MM.1S (cell line): ENCODE data around the gene MTHFR.

Source experiments
- DNase-seq: peaks from one replicate; pipeline ENCODE4 v3.0.0-alpha.2; 2015
- H2AFZ ChIP-seq: fragments of 300-600 bp; sonication (generic); 2 replicates; pipeline ENCODE4 v1.6.0; 2016; ENCODE audit warnings: antibody characterized with exemption, low read length
- H3F3A ChIP-seq: fragments of 300-600 bp; sonication (generic); 2 replicates; pipeline ENCODE4 v1.6.1; 2016; ENCODE audit warnings: mild to moderate bottlenecking, antibody characterized with exemption, low read length, moderate library complexity, mixed read lengths; ENCODE audit not compliant: insufficient read depth
- H3K27ac ChIP-seq: fragments of 300-600 bp; sonication (generic); 2 replicates; pipeline ENCODE4 v1.5.1; 2016; ENCODE audit warnings: mild to moderate bottlenecking, low read length
- H3K27me3 ChIP-seq: fragments of 300-600 bp; sonication (generic); replicated peaks from 2 replicates; pipeline ENCODE4 v1.6.0; 2016; ENCODE audit warnings: low read length; ENCODE audit not compliant: insufficient read depth
- H3K36me3 ChIP-seq: fragments of 300-600 bp; sonication (generic); replicated peaks from 2 replicates; pipeline ENCODE4 v1.6.1; 2016; ENCODE audit warnings: mild to moderate bottlenecking, low read length, mixed read lengths; ENCODE audit not compliant: insufficient read depth
- H3K4me1 ChIP-seq: fragments of 300-600 bp; sonication (generic); 2 replicates; pipeline ENCODE4 v1.6.1; 2016; ENCODE audit warnings: low read length, mixed read lengths
- H3K4me2 ChIP-seq: fragments of 300-600 bp; sonication (generic); 2 replicates; pipeline ENCODE4 v1.6.0; 2016; ENCODE audit warnings: low read depth, low read length
- H3K4me3 ChIP-seq: fragments of 300-600 bp; sonication (generic); 2 replicates; pipeline ENCODE4 v1.5.1; 2016; ENCODE audit warnings: low read length, mixed read lengths
- H3K79me2 ChIP-seq: fragments of 300-600 bp; sonication (generic); 2 replicates; pipeline ENCODE4 v1.6.1; 2016; ENCODE audit warnings: mixed run types, low read length, mixed read lengths
- H3K9ac ChIP-seq: fragments of 300-600 bp; sonication (generic); 2 replicates; pipeline ENCODE4 v1.6.1; 2016; ENCODE audit warnings: low read length, mixed read lengths
- H3K9me2 ChIP-seq: fragments of 300-600 bp; sonication (generic); replicated peaks from 2 replicates; pipeline ENCODE4 v1.6.1; 2016; ENCODE audit warnings: mild to moderate bottlenecking, low read length, mixed read lengths; ENCODE audit not compliant: insufficient read depth
- H3K9me3 ChIP-seq: fragments of 300-600 bp; sonication (generic); replicated peaks from 2 replicates; pipeline ENCODE4 v1.6.1; 2016; ENCODE audit warnings: mild to moderate bottlenecking, low read length, mixed read lengths; ENCODE audit not compliant: insufficient read depth
- H4K20me1 ChIP-seq: fragments of 300-600 bp; sonication (generic); 2 replicates; pipeline ENCODE4 v1.6.1; 2016; ENCODE audit warnings: mild to moderate bottlenecking, low read length, moderate library complexity, mixed read lengths; ENCODE audit not compliant: insufficient read depth
- EZH2 ChIP-seq: fragments of 300-600 bp; sonication (generic); optimal IDR thresholded peaks from 2 replicates; pipeline ENCODE3; 2017; ENCODE audit warnings: low read depth, mild to moderate bottlenecking, antibody characterized with exemption, low read length, mixed read lengths
- EZH2phosphoT487 ChIP-seq: fragments of 300-600 bp; sonication (generic); IDR thresholded peaks from 2 replicates; pipeline ENCODE4 v1.6.1; 2018; ENCODE audit warnings: antibody characterized with exemption, low read length
- TF ChIP-seq, protein P1 (sequence below): fragments of 300-600 bp; sonication (generic); IDR thresholded peaks from 2 replicates; pipeline ENCODE4 v1.5.1; 2016; ENCODE audit warnings: antibody characterized with exemption, low read length, mixed read lengths

Gene MTHFR

DNA sequence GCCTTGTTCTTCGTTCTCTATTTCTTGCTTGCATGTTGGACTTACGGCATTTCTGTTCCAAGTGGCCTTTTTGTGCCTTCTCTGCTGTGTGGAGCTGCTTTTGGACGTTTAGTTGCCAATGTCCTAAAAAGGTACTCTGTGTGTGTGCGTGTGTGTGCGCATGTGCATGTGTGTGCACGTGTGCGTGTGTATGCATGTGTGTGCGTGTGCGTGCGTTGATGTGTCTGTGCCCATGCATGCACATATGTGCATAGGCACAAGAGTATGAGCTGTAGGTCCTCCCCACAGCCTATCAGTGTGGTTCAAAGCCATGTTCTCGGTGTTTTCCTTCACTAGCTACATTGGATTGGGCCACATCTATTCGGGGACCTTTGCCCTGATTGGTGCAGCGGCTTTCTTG lies 28.1 kb upstream of the MTHFR start:
- Histone ChIP-seq H3K4me2 (no peak overlapping the region), H3F3A (no peaks in the 10 kb centered on the region), H3K9me3 (no peaks in the 10 kb centered on the region), H3K9me2 (no peaks in the 10 kb centered on the region), H4K20me1 (no peaks in the 10 kb centered on the region), H3K27me3 (no peaks in the 10 kb centered on the region), H3K4me3 (no peak overlapping the region), H2AFZ (no peak overlapping the region), H3K36me3 (no peaks in the 10 kb centered on the region), H3K79me2 (no peaks in the 10 kb centered on the region), H3K4me1 (no peaks in the 10 kb centered on the region), H3K27ac (no peak overlapping the region), H3K9ac (no peak overlapping the region)
- DNase-seq = no peak
- TF ChIP-seq, protein P1, sequence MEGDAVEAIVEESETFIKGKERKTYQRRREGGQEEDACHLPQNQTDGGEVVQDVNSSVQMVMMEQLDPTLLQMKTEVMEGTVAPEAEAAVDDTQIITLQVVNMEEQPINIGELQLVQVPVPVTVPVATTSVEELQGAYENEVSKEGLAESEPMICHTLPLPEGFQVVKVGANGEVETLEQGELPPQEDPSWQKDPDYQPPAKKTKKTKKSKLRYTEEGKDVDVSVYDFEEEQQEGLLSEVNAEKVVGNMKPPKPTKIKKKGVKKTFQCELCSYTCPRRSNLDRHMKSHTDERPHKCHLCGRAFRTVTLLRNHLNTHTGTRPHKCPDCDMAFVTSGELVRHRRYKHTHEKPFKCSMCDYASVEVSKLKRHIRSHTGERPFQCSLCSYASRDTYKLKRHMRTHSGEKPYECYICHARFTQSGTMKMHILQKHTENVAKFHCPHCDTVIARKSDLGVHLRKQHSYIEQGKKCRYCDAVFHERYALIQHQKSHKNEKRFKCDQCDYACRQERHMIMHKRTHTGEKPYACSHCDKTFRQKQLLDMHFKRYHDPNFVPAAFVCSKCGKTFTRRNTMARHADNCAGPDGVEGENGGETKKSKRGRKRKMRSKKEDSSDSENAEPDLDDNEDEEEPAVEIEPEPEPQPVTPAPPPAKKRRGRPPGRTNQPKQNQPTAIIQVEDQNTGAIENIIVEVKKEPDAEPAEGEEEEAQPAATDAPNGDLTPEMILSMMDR = no peak
- TF ChIP-seq EZH2phosphoT487 = no peak
- TF ChIP-seq EZH2 = no peak

DNA sequence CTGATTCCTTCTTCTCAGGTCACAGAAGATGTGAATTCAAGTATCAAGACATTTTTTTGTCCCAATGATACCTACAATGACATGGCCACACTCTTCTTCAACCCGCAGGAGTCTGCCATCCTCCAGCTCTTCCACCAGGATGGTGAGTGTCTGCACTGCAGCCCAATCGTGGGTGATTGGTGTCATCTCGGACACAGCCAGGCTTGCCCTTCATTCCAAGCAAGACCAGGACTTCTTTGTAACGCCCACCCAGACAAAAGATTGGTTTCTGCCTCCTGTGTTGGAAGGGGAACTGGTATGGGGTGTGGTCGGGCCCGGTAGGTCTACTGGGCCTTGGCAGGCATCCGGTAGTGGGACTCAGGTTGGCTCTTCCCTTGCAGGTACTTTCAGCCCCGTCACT lies 27.7 kb upstream of the MTHFR start:
- Histone ChIP-seq H3K36me3 (no peaks in the 10 kb centered on the region), H3K9ac (no peak overlapping the region)

DNA sequence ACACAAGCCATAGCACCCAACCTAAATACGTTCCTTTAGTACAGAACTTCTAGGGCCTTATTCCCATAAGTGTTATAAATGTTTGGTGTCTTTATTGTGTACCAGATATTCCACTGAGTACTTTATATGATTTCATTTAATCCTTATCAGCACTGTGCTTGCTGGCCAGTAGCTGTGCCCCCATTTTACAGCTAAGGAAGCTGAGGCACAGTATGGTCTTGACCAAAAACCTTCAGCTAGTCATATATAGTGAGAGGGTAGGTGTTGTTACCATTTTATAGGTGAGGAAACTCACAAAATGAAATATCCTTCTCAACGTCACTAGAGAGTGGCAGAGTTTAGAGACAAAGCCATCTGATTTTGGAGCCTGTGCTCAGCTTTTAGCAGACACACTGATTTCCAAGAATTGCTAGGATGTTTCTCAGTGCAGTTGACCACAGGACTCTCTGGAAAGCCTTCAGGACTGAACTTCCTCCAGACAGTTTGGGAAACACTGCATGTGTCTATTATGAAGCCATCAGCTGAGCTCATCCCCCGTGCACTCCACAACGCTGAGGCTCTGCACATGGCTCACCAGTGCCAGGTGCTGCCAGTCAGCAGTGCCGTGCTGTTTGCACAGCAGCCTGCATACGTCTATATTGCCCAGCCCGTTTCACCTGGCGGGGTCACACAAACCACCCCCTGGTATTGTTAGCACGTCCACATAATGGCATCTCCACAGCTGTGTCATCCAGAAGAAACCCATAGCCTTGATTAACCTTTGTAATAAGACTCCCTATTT lies 26.4 kb upstream of the MTHFR start:
- H3F3A ChIP-seq = no peaks in the 10 kb centered on the region
- TF ChIP-seq, protein P1 = no peak
- H3K9me3 ChIP-seq = no peaks in the 10 kb centered on the region
- no peaks in the 10 kb centered on the region for H3K36me3 ChIP-seq
- no peaks in the 10 kb centered on the region for H3K27me3 ChIP-seq
- no peaks in the 10 kb centered on the region for H3K9me2 ChIP-seq
- H3K9ac ChIP-seq = no peak overlapping the region
- no peak overlapping the region for H3K27ac ChIP-seq
- no peaks in the 10 kb centered on the region for H3K79me2 ChIP-seq
- H3K4me1 ChIP-seq = no peaks in the 10 kb centered on the region
- no peak overlapping the region for H2AFZ ChIP-seq
- no peaks in the 10 kb centered on the region for H4K20me1 ChIP-seq
- no peak overlapping the region for H3K4me3 ChIP-seq
- no peak for DNase-seq
- H3K4me2 ChIP-seq = no peak overlapping the region

More for the DNA sequence above, 27.7 kb upstream of the MTHFR start:
- Histone ChIP-seq H3K4me3 (no peak overlapping the region), H3K27ac (no peak overlapping the region), H3K79me2 (no peaks in the 10 kb centered on the region), H3K9me2 (no peaks in the 10 kb centered on the region), H3K27me3 (no peaks in the 10 kb centered on the region), H4K20me1 (no peaks in the 10 kb centered on the region), H3F3A (no peaks in the 10 kb centered on the region), H2AFZ (no peak overlapping the region), H3K4me1 (no peaks in the 10 kb centered on the region), H3K4me2 (no peak overlapping the region), H3K9me3 (no peaks in the 10 kb centered on the region)
- TF ChIP-seq EZH2phosphoT487 (no peak), EZH2 (no peak)
- TF ChIP-seq, protein P1 = no peak
- no peak for DNase-seq
